Activated effector memory CD4-positive, alpha-beta T cell treated with Interleukin-2 at 50 U/mL for 16 hours (primary cell): ENCODE results near the gene PARD6B.
"Not testable (repeated sequence)": the region's sequence is repeated elsewhere in the genome, so short reads cannot be mapped to it uniquely, and the experiment has no call there.

ENCODE experiments used
- DNase-seq: peaks from one replicate; pipeline ENCODE4 v3.0.0-alpha.2; 2020

Gene PARD6B

DNA sequence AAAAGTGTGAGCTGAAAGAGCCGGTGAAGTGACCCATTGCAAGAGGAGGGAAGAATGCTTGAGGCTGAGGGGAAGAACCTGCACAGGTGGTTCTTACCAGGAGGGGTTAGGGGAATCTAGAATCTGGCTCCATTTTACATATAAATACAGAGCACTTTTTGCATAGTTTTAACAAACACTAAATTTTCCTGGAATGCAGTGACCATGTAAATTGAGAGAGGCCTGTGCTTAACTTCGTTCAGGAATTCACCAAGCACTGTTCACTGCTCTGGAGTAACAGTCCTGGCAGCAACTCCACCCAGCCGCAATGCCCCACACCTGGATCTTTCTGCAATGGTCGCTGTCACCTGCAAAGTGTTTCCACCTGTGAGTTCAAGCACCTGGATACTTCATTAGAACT, 26.9 kb upstream of the PARD6B start:
- DNase-seq = no peak

- DNase-seq = no peak
Observed at GRCh38 chr20:50704971-50705370, 26.4 kb upstream of the PARD6B start.

DNA sequence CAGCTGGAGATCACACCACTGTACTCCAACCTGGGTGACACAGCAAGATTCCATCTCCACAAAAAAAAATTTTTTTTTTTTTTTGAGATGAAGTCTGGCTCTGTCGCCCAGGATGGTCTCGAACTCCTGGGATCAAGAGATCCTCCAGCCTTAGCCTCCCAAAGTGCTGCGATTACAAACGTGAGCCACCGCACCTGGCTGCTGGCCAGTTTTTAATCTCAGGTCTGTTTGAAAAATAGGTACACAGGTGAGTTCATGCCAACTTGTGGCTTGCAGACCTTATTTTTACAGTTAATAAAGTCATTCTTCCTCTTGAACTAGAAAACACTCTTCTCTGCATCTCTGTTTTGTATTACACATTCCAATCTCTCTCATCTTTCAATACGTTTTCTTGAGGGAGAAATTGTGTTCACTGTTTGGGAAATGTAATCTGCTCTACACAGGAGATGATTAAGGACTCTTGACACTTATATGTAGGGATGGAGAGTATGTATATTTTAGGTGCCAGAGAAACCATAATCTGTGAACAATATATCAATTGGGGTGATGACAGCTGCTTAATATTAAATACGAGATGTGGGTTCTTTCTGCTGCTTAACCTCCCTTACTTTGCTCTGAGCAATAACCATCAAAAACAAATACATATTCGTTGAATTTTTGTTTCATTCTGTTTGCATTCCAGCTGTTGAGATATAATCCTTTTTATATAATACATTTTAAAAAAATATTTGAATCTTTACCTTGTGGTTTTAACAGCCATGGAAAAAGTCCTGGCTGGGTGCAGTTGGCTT, 22.3 kb upstream of the PARD6B start:
- DNase-seq = no peak

GRCh38 chr20:50709636-50709973, 21.8 kb upstream of the PARD6B start:
- no peak for DNase-seq

DNA sequence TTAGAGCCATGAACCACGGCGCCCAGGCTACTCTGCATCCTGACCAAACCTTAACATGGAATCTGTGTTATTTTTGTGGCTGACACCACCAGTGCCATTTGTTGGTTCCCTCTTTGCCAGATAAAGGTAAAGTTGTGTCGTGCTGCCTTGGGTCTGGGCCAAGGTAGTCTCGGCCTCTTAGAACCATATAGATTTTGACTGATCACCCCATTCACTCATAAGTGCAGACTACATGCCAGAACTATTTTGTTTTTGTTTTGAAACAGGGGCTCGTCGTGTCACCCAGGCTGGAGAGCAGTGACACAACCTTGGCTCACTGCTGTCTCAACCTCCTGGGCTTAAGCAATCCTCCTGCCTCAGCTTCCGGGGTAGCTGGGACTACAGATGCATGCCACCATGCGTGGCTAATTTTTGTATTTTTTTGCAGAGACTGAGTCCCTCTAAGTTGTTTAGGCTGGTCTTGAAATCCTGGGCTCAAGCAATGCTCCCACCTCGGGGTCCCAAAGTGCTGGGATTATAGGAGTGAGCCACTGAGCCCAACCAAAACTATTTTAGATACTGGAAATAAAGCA, 20.8 kb upstream of the PARD6B start:
- no peak for DNase-seq

GRCh38 chr20:50711113-50711825, 20.1 kb upstream of the PARD6B start:
- DNase-seq = no peak

DNA sequence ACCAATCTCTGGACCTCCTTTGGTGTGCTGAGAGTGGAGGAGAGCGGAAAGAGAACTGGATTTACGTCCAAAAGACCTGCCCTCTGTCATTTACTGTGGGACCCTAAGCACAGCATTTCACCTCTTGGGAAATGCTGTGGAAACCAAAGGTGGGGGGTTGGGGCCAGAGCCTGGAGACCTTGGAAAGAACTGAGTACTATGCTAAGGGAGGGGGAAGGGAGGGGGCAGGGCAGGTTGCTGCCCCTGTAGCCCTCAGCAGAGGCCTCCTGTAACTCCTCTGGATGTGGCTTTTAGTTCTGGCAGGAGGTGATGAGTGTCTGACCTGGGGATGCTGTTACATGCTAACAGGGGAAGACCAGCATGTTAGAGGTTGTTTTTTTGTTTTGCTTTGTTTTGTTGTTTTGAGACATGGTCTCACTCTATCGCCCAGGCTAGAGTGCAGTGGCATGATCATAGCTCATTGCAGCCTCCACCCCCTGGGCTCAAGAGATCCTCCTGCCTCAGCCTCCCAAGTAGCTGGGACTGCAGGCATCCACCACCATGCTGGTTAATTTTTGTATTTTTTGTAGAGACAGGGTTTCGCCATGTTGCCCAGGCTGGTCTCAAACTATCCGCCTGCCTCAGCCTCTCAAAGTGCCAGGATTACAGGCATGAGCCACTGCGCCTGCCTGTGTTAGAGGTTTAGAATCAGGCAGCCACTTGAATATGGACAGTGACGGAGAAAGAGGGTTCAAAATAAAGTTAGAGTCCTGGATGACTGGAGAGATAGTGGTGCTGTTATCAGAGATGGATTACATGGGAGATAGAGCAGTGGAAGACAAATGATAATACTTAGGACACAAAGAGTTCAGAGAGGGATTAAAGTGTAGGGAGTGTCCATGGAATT, 18.4 kb upstream of the PARD6B start:
- DNase-seq = no peak

- DNase-seq = no peak
Observed at GRCh38 chr20:50713657-50714101, 17.7 kb upstream of the PARD6B start.

DNA sequence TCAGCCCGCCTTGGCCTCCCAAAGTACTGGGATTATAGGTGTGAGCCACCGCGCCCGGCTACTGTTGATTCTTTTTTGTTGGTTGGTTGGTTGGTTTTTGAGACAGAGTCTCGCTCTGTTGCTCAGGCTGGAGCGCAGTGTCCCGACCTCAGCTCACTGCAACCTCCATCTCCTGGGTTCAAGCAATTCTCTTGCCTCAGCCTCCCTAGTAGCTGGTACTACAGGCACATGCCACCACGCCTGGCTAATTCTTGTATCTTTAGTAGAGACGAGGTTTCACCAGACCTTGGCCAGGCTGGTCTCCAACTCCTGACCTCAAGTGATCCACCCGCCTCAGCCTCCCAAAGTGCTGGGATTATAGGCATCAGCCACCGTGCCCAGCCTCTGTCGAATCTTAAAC, 17.0 kb upstream of the PARD6B start:
- DNase-seq = not testable (repeated sequence)

GRCh38 chr20:50715694-50716093, 15.7 kb upstream of the PARD6B start:
- no peak for DNase-seq

DNA sequence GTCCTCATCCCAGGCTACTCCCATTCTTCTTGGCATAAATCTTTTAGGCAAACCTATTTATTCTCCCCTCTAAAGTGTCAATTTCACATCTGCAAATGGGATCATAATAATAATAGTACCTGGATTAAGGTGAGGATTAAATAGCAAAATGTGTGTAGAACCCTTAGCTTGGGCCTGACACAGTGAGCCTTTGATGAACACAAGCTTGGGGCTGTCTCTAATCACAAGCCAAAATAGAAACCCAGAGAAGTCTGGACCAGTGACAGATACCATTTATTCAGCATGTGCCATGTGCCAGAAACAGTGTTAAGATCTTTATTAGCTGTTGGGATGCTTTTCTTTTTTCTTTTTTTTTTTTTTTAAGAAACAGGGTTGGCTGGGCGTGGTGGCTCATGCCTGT, 14.9 kb upstream of the PARD6B start:
- no peak for DNase-seq

- no peak for DNase-seq
Observed at GRCh38 chr20:50717312-50717711, 14.1 kb upstream of the PARD6B start.

DNA sequence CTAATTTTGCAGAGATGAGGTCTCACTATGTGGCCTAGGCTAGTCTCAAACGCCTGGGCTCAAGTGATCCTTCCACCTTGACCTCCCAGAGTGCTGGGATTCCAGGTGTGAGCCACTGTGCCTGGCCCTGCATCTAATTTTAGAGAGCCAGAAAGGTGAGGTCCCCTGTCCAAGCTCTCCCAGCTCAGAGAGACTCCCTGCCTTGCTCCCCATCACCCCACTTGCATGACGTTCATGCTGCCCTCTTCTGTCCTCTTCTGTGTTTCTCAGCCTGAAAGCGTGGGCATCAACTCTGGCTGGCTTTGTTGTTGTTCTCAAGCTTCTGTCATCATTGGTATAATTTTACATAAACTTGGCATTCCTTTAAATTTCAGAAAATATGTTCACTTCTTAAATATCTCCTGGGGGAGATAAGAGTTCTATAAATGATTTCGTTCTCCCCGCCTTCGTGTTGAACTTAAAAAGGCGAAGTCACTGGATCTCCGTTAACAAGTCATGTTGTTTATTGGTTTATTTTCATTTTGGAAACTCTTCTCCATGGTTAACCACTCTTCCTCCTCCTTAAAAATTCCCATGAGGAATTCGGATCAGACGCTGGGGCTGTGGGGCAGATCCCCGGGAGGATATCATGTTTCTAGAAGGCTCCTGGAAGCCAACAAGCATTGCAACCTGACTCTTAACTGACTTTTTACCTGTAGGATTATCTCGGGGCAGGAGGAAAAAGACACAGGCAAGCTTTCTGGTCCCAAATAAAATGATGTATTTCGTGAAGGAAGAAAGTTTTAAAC, 13.2 kb upstream of the PARD6B start:
- DNase-seq = no peak

- no peak for DNase-seq
Observed at GRCh38 chr20:50719328-50719727, 12.1 kb upstream of the PARD6B start.

DNA sequence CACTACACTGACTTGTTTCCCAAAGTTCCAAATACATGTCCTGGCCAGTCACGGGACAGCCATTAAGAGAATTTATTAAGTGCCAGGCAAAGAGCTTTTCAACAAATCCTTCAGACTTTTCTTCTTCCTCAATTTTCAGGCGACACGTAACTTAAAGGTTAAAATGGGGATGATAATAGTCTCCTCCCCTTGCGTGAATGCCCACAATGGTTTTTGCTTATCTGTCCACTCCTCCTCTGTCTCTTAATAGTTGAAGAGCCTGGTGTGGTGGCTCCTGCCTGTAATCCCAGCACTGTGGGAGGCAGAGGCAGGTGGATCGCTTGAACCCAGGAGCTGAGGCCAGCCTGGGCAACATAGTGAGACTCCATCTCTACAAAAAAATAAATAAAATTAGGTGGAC, 11.4 kb upstream of the PARD6B start:
- no peak for DNase-seq

DNA sequence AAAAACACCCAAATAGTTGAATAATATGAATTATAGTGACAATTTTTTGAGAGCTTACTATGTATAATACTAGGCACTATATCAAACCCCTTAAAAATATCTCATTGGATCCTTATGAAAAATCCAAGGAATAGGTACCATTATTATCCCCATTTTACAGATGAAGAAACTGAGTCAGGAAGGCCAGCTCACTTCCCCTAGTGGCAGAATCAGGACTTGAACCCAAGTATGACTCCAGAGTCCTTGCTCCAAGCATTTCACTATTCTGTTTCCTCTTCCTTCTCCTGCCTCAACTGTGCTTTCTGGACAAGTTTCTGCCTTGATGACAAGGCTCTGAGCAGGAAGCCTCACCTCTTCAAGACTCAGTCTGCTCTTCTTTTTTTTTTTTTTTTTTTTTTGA, 10.8 kb upstream of the PARD6B start:
- DNase-seq = no peak

DNA sequence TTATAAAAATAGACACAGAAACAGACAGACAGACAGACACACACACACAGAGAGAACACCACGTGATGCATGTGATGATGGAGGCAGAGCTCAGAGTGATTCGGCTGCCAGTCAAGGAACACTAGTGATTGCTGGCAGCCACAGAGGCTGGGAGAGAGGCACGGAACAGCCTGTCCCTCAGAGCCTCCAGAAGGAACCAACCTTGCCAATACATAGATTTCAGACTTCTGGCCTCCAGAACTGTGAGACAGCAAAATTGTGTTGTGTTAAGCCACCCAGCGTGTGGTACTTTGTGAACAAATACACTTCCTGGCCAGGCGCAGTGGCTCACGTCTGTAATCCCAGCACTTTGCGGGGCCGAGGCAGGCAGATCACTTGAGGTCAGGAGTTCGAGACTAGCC, 9.5 kb upstream of the PARD6B start:
- no peak for DNase-seq

DNA sequence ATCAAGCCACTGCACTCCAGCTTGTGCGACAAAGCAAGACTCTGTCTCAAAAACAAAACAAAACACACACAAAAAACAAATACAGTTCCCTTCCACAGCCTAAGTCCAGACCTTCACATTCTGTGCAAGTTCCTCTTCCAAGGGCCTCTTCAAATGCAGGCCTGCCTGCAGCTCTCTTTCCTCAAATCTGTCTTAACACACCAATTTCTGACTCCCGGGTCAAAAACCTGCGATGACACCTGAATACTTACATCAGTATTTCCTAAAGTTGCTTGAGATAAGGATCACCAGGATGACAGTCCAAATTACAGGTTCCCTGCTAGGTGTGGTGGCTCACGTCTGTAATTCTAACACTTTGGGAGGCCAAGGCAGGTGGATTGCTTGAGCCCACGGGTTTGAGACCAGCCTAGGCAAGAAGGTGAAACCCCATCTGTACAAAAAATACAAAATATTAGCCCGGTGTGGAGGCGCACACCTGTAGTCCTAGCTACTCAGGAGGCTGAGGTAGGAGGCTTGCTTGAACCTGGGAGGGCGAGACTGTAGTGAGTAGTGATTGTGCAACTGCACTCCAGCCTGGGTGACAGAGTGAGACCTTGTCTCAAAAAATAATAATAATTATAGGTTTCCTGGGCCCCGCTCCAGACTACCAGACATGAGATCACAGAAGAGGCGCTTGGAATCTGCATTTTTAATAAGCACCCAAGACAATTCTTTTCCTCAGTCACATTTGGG, 8.8 kb upstream of the PARD6B start:
- no peak for DNase-seq

DNA sequence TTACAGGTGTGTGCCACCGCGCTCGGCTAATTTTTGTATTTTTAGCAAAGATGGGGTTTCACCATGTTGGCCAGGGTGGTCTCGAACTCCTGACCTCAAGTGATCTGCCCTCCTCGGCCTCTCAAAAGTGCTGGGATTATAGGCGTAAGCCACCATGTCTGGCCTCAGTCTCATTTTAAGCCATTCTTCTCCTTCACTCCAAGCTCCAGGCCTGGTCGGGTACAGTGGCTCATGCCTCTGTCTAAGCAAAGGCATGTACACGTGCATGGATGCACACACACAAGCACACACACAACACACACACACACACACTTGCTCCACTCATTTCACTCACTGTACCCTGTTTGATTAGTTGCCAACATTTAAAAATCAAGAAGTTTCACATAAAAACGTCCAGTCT, 7.7 kb upstream of the PARD6B start:
- no peak for DNase-seq

GRCh38 chr20:50724112-50724725, 7.2 kb upstream of the PARD6B start:
- no peak for DNase-seq
